ENCODE data around the gene THAP4.
"Not testable (repeated sequence)": the region's sequence is repeated elsewhere in the genome, so short reads cannot be mapped to it uniquely, and the experiment has no call there.

The THAP4 gene

GRCh38 chr2:241577413-241578122 is 59.4 kb downstream of the THAP4 start:
- peak in 1 of 2 experiments; percentile 41 for DNase-seq

GRCh38 chr2:241576293-241576654 is 60.7 kb downstream of the THAP4 start:
- no peak for DNase-seq

- DNase-seq, result no peak
Observed at GRCh38 chr2:241575624-241576292, 61.2 kb downstream of the THAP4 start.

DNA sequence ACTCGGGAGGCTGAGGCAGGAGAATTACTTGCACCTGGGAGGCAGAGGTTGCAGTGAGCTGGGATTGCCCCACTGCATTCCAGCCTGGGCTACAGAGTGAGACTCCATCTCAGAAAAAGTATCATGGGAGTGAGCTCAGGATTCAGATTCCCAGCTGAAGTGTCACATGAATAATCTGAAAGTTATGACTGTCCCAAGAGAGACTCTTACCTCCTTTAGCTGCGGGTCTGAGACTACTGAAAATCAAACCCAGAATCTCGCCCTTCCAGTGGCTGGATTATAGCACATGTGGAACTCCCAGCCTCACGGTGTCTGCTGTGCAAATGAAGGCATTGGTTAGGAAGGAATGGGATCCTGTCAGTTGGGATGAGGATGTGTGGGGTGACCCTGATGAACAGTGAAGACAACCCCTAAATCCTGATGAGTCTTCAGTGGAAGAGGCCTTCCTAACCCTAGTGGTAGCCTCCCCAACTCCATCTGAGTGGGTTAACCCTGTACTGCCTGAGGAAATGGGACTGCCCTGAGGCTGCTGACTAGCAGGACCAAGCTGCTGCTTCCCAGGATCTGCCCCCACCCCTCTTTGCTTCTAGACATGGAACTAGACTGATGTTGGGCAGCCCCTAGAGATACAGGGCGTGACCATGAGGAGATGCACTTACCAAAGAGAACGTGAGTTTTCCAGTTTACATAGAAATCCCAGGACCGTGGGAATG is 61.9 kb downstream of the THAP4 start:
- no peak for DNase-seq

DNA sequence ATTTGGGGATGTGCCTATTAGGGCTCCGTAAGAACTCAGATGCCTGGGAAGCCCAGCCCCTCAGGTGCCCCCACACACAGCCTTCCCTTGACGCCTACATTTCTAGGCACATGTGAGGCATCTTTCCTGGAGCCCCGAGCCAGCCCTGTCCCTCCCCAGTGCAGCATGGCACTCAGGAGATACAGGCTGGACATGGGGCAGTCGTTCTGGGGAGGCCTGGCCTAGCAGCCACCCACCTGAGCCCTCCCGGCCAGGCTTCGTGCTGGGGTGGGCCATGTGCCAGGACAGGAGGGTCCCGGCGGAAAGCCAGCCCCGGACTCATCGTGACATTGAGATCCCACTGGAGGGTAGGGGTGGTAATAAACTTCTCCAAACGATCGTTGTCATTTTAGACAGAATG is 63.2 kb downstream of the THAP4 start:
- DNase-seq, result no peak

DNA sequence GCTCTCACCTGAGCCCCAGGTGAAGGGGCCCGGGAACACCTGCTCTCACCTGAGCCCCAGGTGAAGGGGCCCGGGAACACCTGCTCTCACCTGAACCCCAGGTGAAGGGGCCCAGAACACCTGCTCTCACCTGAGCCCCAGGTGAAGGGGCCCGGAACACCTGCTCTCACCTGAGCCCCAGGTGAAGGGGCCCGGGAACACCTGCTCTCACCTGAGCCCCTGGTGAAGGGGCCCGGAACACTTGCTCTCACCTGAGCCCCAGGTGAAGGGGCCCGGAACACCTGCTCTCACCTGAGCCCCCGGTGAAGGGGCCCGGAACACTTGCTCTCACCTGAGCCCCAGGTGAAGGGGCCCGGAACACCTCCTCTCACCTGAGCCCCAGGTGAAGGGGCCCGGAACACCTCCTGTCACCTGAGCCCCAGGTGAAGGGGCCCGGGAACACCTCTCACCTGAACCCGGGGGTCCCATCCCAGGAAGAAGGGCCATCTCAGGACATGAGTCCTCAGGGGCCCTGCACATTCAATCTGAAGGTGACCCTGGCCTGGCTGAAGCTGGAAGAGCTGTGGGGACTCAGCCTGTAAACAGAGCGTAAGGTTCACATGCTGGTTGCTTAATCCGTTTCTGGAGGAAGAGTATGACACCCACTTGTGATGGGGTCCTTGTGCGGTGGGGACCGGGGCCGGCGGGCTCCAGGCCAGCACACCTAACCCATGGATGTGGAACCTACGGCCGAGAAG is 63.9 kb downstream of the THAP4 start:
- DNase-seq, result not testable (repeated sequence)

DNA sequence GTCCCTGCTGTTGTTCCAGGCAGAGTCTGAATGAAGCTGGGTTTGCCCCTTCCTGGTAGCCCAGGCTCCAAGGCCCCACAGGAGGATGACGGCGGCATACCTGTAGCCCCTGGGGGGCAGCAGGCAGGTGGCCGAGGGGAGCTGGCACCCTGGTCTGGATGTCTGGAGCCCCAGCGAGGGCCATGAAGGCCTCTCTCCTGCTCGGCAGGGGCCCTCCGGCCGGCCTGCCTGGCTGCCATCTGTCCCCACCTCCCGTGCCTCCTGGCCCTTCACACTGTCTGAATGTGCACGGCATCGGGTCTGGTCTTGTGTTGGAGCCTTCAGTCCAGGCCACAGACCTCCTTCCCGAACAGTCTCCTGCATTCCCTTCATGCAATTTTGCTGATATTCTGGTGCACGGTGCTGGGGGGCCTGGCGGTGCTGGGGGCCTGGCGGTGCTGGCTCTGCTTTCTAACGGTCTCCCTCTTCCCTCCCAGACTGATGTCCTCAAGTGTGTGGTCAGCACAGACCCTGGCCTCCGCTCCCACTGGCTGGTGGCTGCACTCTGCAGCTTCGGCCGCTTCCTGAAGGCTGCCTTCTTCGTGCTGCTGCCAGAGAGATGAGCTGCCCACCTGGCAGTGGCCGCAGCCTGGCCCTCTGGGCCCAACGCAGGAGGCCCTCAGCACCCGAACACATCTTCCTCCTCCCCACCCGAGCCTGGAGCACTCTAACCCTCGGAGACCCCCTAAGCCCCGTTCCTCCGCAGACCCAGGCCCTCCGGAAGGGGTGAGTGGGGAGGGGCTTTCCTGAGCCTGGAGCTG is 64.9 kb downstream of the THAP4 start:
- DNase-seq, result peak in 1 of 2 experiments; percentile 34

DNA sequence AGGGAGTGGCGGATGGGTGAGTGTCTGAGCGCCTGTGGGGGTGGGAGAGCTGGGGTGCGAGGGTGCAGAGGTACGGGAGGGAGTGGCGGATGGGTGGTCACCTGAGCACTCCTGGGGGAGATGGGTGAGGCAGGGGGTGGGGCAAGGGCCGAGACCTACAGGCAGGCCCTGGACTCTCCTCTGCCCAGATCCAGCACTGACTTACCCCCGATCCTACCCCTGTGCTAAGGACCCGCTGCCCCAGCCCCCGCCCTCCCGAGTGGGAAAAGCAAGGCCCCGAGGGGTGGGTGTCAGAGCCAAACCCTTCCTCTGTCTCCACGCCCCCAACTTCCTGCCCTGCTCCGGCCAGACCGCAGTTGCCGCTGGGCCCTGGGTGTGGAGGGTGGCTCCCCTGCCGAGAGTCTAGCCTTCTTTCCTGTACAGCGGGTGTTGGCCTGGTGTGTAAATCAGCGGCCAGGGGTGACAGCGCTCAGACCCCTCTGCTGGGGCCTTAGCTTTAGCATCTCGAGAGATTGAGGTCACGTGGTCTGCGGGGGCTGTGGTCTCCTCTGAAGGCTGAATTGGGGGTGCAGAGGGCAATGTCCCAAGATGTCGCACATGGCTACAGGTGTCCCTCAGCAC is 65.9 kb downstream of the THAP4 start:
- DNase-seq, result no peak

GRCh38 chr2:241569831-241570281 is 67.1 kb downstream of the THAP4 start:
- no peak for DNase-seq

- no peak for DNase-seq
Observed at GRCh38 chr2:241568726-241569125, 68.2 kb downstream of the THAP4 start.

DNA sequence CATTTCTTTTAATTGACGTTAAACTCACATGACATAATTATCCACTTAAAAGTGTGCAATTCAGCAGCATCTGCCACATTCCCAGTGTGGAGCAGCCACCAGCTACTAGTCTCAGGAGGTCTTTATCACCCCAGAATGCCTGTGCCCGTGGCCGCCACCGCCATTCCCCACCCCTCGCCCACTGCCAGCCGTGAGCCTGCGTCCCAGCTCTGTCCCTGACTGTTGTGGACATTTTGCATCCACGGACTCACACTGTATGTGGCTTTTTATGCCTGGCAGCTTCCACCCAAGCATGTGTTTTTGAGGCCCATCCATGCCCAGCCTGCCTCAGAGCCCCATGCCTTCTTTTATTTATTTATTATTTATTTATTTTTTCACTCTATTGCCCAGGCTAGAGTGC is 69.2 kb downstream of the THAP4 start:
- no peak for DNase-seq

DNA sequence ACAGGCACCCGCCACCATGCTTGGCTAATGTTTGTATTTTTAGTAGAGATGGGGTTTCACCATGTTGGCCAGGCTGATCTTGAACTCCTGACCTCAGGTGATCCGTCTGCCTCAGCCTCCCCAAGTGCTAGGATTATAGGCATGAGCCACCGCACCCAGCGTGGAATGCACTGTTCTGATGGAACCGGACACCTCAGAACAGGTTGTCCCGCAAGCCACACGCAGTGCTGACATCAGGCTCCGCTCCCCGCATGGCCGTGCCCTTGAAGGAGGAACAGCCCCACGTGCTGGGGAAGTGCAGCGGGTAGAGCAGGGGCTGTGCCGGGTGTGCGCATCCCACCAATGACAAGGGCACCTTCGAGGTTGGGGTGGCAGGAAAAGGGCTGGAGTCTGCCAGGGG is 69.7 kb downstream of the THAP4 start:
- not testable (repeated sequence) for DNase-seq

DNA sequence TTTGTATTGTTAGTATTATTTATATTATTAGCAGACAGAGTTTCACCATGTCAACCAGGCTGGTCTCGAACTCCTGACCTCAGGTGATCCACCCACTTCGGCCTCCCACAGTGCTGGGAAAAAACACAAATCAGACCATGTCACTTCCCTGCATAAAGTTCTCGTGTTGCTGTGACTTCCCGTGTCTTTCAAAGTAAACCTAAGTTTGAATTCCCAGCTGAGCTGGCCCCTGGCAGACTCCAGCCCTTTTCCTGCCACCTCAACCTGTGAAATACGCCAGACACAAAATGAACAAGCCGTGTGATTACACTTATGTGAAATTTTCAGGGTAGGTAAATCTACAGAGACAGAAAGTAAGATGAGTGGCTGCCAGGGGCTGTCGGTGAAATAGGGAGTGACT is 70.5 kb downstream of the THAP4 start:
- DNase-seq, result no peak

DNA sequence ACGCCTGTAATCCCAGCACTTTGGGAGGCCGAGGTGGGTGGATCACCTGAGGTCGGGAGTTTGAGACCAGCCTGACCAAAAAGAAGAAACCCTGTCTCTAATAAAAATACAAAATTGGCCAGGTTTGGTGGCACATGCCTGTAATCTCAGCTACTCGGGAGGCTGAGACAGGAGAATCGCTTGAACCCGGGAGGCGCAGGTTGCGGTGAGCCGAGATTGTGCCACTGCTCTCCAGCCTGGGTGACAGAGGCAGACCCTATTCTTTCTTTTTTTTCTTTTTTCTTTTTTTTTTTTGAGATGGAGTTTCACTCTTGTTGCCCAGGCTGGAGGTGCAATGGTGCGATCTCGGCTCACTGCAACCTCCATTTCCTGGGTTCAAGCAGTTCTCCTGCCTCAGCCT is 70.9 kb downstream of the THAP4 start:
- DNase-seq, result not testable (repeated sequence)

- DNase-seq, result no peak
Observed at GRCh38 chr2:241565411-241565810, 71.5 kb downstream of the THAP4 start.

GRCh38 chr2:241564596-241565410 is 72.2 kb downstream of the THAP4 start:
- DNase-seq, result no peak

DNA sequence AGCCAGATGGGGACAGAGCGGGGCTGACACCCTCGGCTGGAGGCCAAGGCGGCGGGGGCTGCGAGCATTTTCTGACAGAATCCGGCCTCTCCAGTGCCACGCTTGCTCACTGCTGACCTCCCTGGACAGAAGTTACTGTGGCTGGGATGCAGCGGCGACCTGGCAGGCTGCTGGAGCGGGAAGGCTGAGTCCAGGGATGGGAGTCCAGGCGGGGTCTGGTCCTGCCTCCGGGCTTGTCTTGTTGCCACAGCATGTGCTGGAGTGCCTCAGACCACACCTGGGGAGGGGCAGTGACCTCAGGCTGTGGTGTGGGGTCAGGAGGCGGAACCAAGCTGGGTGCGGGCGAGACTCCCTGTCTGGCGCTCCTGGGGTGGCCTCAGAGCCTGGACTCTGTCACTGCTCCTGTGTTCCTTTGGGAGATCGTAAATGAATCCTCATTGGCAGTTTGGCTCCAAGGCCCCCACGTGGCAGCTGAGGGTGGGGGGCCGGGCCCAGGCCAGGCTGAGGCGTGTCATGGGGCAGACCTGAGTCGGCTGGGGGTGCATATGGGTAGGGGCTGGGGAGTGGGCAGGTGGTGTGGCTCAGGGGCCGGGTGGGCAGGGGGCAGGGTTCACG is 72.9 kb downstream of the THAP4 start:
- DNase-seq, result no peak

DNA sequence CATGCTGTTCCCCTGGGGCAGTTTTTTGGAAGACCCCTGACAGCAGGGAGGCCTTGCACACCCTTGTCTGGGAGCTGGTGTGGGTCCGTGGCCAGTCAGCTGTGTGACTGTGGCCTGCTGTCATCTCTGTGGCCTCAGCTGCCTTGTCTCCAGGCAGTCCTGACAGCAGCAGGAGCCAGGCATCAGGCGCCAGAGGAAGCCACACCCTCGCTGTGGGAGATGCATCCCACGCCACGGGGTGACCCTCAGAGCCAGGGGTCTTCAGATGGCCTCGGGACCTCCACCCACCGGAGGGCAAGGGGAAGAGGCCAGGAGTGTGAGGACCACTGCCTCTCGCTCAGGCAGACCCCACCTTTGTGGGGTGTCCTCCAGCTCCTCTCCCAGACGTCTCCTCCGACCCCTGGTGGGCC is 73.4 kb downstream of the THAP4 start:
- DNase-seq, result no peak

- no peak for DNase-seq
Observed at GRCh38 chr2:241563031-241563507, 73.9 kb downstream of the THAP4 start.

DNA sequence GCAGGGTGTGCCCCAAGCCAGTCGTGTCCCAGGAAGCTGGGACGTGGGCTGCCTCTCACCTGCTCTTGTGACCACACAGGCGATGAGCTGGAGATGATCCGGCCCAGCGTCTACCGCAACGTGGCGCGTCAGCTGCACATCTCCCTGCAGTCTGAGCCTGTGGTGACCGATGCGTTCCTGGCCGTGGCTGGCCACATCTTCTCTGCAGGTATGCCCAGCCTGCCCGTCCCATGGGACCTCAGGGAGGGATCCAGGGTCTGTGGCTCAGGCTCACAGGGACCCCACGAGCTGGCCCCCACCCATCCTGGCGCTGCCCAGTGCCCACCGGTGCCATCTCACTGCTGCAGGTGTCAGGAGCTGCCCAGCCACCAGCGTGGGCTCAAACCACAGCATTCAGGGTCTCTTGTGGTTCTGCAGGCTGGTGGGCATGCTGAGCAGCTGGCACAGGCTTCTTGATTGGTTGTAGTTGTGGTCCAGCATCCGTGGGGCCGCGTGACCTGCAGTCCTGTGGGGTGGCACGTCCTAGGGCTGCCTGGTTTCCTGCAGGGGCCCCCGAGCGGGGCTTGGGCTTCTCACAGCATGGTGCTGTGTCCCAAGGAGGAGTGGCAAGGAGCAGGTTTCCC is 74.6 kb downstream of the THAP4 start:
- DNase-seq, result no peak
